ENCODE results near the gene CHCHD6. TPM values are rescaled to one million over a fixed set of nuclear protein-coding genes. Genes with fewer than 3 reads are reported as not detected.

Gene CHCHD6
- total and polyA plus RNA-seq, 2 of the 4 experiments (the other 2 are of a cell fraction): 18.8 to 28.9 TPM

- Histone ChIP-seq H2AK5ac (ENCODE audit: low read depth, low read length) (no peak overlapping the region), H4K91ac (ENCODE audit: insufficient read depth, low read depth, low read length) (no peak overlapping the region), H3K4ac (ENCODE audit: low read depth, low read length) (no peak overlapping the region), H2AK9ac (replicated peaks; ENCODE audit: low read depth, low read length, poor library complexity) (no peak overlapping the region), H4K5ac (ENCODE audit: low read depth, low read length) (no peak overlapping the region), H3K56ac (ENCODE audit: extremely low read depth, insufficient read depth, low read length) (no peak overlapping the region), H3K14ac (replicated peaks; ENCODE audit: low read depth, low read length) (no peak overlapping the region), H2BK15ac (ENCODE audit: low read depth, low read length) (no peak overlapping the region), H4K20me1 (ENCODE audit: insufficient read depth, low read length) (no peaks in the 10 kb centered on the region), H2BK20ac (ENCODE audit: low read depth, low read length) (no peak overlapping the region), H3K4me3 (ENCODE audit: insufficient read depth, low read depth, low read length) (no peak overlapping the region), H3K36me3 (ENCODE audit: control insufficient read depth, insufficient read depth, low read length) (no peaks in the 10 kb centered on the region), H3K79me1 (ENCODE audit: low read depth in 1 of 2, low read length in 2 of 2) (0 out of 4 replicates have a peak, but pooled peaks cover 0 to 3% of the 10 kb centered on the region in 2 experiments), H3K4me1 (ENCODE audit: control insufficient read depth, insufficient read depth, low read length) (peaks cover 7% of the 10 kb centered on the region; the same call in 1 of the 2 replicates), H3K4me2 (ENCODE audit: low read depth, low read length) (no peak overlapping the region), H3K9ac (ENCODE audit: low read depth, low read length) (no peak overlapping the region), H3K9me3 (ENCODE audit: control insufficient read depth, insufficient read depth, low read length) (no peaks in the 10 kb centered on the region), H3K27me3 (ENCODE audit: control insufficient read depth, insufficient read depth, low read length) (no peaks in the 10 kb centered on the region), H4K8ac (ENCODE audit: low read depth in 2 of 2, low read length in 2 of 2) (no peak overlapping the region), H2BK120ac (ENCODE audit: low read depth, low read length) (no peak overlapping the region), H3K9me1 (ENCODE audit: insufficient read depth, low read length) (peaks cover 18% of the 10 kb centered on the region), H3K18ac (ENCODE audit: low read depth, low read length) (no peak overlapping the region), H2BK5ac (ENCODE audit: low read depth, low read length, poor library complexity, severe bottlenecking) (no peak overlapping the region), H3K27ac (ENCODE audit: insufficient read depth, low read length) (no peak overlapping the region), H3K23ac (ENCODE audit: low read depth, low read length) (0 out of 2 replicates have a peak overlapping the region, but pooled peaks have one; percentile 3), H2AFZ (replicated peaks; ENCODE audit: low read length, poor library complexity) (no peak overlapping the region)
- intact Hi-C loops (cut with micrococcal nuclease) (no loop called here), in situ Hi-C loops (cut with MboI; ENCODE audit: low sequenced_read_pairs) (no loop called here), dilution Hi-C loops (cut with HindIII; ENCODE audit: low sequenced_read_pairs, unreplicated experiment) (no loop called here)
- POLR2A ChIA-PET (ENCODE audit: unreplicated experiment): no interaction called here
- no peak for DNase-seq
- no CpG with 5 or more reads among the region's 3 CpGs for WGBS, 2 experiments (ENCODE audit: extremely low coverage in 2 of 2, insufficient read length in 1 of 2)
- CTCF ChIA-PET: no interaction called here
- TF ChIP-seq NFE2L2 (IDR thresholded peaks at IDR 0.05; ENCODE audit: low read depth, low read length): no peak
- no TSS peak for BruUV-seq (replicated peaks)
- no peak for ATAC-seq (ENCODE audit: low read depth)
Observed at GRCh38 chr3:126939733-126940132, 235.7 kb downstream of the CHCHD6 start.

All from IMR-90 (cell line).